A549 treated with AZD2906 at 1 μM for 4 hours (cell line): ENCODE measurements around the gene IER3. TPM values are rescaled to one million over a fixed set of nuclear protein-coding genes. Genes with fewer than 3 reads are reported as not detected.

Experiments
- total RNA-seq: library from RNA; stranded (reverse); fragments of 200-300 nt; extraction: Qiagen RNA extraction; gene quantifications from 5 replicates; pipeline ENCODE4 v1.2.3, GENCODE V29; 2022

Gene IER3, protein sequence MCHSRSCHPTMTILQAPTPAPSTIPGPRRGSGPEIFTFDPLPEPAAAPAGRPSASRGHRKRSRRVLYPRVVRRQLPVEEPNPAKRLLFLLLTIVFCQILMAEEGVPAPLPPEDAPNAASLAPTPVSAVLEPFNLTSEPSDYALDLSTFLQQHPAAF
- 40.1 to 61.9 TPM (median 59.7 TPM) in 5 replicates for total RNA-seq

DNA sequence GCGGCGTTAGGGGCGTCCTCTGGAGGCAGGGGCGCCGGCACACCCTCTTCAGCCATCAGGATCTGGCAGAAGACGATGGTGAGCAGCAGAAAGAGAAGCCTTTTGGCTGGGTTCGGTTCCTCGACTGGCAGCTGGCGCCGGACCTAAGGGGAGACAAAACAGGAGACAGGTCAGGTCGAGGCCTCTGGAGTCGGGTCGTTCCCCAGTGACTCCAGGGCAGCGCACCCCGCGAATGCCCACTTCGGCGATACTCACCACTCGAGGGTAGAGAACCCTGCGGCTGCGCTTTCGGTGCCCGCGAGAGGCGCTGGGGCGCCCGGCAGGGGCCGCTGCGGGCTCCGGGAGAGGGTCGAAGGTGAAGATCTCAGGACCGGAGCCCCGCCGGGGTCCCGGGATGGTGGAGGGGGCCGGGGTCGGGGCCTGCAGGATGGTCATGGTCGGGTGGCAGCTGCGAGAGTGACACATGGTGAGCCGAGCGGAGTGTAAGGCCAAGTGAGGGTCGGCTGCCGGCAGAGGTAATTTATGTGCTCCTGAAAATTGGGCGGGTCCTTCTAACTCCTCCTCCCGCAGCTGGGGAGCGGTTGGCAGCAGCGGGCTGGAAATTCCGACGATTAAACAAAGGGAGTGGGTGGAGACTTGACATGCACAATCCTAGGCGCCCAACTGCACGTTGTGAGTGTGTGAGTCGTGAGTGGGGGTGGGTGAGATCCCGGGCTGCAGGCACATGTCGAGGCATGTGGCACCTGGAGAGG is at the start of gene IER3:
Gene IER3 (minus strand): TSS at position 494 of the 752 bp plus-strand sequence. CDS start 29 bp downstream, at position 465.

DNA sequence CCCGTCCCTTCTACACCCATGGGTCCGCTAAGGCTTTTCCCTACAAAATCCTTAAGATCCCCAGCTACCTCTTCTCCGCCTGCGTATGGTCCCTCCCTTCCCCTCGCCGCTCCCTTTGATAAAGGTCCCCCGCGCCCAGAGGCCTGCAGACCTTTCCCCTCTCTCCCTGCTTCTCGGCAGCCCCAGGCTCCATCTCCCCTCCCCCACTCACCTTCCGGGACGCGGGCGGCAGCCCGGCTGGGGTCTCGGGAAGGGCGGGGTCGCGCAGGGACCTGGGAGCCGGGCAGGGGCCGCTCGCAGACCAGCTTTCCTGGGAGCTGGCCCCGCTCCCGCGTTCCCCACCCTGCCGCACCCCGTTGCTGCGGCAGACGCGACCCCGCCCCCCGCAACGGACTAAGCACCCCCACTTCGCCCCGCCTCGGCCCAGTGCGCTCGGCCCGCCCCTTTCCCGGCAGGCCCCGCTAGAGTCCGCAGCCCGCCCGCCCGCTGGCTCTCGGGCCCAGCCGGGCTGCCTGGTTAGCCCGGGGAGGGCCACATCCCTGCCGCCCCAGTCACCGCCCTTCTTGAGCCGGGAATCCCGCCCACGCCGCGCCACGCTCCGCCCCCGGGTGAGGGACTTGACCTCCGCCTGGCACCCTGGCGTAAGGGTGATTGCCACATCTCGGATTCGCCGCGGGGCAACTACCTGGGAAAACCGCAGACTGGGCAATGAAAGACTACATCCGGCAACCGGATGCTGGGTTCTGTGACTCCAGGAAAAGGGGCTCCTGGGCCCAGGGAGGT is 1.8 kb downstream of the IER3 start, which contains the start of gene FLOT1:
Gene FLOT1 (minus strand): TSS at position 372 of the 783 bp plus-strand sequence. CDS start 498 bp downstream, outside the sequence.

DNA sequence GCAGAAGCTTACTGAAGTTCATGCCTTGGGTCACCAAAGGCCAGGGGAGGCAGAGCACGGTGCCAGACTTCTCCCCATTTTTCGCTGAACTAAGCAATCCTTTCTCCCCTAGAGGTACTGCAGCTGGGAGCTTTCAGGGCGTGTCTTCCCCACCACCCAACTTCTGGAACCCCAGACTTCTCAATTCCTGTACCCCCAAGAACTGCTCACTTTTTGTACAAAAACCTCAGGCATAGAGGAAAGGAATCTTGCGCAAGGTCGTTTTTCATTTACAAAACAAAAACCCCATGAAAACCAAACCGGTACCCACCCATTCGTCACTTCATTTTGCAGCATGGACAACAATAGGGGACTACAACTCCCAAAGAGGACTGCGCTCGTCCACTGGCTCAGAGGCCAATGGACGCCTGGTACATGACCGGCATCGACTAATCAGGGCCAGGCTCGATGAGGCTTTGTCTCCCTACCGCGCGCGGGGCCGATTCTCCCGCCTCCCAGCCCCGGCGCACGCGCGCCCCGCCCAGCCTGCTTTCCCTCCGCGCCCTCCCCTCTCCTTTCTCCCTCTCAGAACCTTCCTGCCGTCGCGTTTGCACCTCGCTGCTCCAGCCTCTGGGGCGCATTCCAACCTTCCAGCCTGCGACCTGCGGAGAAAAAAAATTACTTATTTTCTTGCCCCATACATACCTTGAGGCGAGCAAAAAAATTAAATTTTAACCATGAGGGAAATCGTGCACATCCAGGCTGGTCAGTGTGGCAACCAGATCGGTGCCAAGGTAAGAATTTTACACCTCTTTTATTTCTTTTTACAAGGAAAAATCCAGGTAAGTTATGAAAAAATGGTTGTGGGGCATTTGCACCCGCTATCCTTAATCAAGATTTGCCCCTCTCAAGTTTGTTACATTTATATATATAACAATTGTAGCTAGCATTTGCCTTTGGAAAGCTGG is 24.3 kb downstream of the IER3 start, which contains the start of gene TUBB:
Gene TUBB (plus strand): TSS at position 562 of the 947 bp plus-strand sequence. CDS start 155 bp downstream, at position 717.

DNA sequence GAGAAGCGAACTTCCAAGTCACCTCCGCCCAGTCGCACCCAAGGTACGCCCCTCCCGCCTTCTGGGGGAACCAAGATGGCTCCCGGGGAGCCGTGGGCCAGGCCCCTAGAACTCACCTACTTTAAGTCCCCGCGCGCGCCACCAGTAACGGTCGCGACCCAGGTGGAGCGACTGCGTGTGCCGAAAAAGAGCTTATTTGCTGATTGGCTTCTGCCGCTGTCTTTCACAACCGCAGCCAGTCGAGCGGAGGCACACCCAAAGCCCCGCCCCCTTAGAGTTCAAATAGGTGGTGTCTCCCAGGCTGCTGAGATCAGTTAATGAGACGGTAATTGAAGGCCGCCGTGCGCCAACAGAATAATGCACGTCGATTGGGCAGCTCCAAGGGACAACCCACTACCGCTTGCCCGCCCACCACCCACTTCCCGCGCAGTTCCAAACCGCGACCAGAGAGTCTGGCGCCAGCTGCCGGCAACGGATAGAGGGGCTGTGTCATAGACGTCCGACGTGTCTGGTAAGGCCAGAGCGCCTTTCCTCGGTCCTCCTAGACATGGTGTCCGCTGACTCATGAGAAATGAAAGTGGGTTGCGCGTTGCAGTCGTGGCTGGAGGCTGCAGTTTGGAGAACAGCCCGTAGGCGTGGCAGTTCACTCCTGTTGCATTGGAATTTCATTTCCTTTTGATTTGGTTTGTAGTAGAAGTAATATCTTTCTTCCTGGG is 27.1 kb downstream of the IER3 start, which contains the start of gene MDC1:
Gene MDC1 (minus strand): TSS at position 153 of the 716 bp plus-strand sequence. CDS start 2,106 bp downstream, outside the sequence.

Other genes starting within 250 kb of the IER3 start
- 26.8 to 32.9 TPM (median 30.8 TPM) in 5 replicates for gene GNL1, start 188.1 kb downstream of the IER3 start, total RNA-seq
- gene PRR3, start 187.3 kb downstream of the IER3 start, total RNA-seq: 15.2 to 17.3 TPM (median 16.5 TPM) in 5 replicates
- gene ABCF1, start 173.1 kb downstream of the IER3 start, total RNA-seq: 45.1 to 57.4 TPM (median 48.6 TPM) in 5 replicates
- 27.6 to 43.6 TPM (median 31.5 TPM) in 5 replicates for gene PPP1R10, start 127.3 kb downstream of the IER3 start, total RNA-seq
- gene MRPS18B, start 126.7 kb downstream of the IER3 start, total RNA-seq: 70.3 to 114 TPM (median 72.6 TPM) in 5 replicates
- 4.9 to 6.4 TPM (median 5.8 TPM) in 5 replicates for gene ATAT1, start 117.7 kb downstream of the IER3 start, total RNA-seq
- gene C6orf136, start 97.4 kb downstream of the IER3 start, total RNA-seq: 10.9 to 13.6 TPM (median 13.2 TPM) in 5 replicates
- 25.9 to 28.6 TPM (median 27.0 TPM) in 5 replicates for gene DHX16, start 71.5 kb downstream of the IER3 start, total RNA-seq
- 38.8 to 45.2 TPM (median 41.3 TPM) in 5 replicates for gene PPP1R18, start 57.9 kb downstream of the IER3 start, total RNA-seq
- 21.7 to 28.7 TPM (median 27.9 TPM) in 5 replicates for gene NRM, start 53.6 kb downstream of the IER3 start, total RNA-seq
- gene MDC1, start 27.3 kb downstream of the IER3 start, total RNA-seq: 15.5 to 19.2 TPM (median 15.8 TPM) in 5 replicates
- gene TUBB, start 24.2 kb downstream of the IER3 start, total RNA-seq: 793 to 945 TPM (median 901 TPM) in 5 replicates
- 83.5 to 93.1 TPM (median 90.0 TPM) in 5 replicates for gene FLOT1, start 1.9 kb downstream of the IER3 start, total RNA-seq
- gene DDR1, start 140.0 kb upstream of the IER3 start, total RNA-seq: 56.9 to 64.4 TPM (median 63.5 TPM) in 5 replicates
- 16.1 to 21.6 TPM (median 19.1 TPM) in 5 replicates for gene GTF2H4, start 163.7 kb upstream of the IER3 start, total RNA-seq
- gene VARS2, start 169.7 kb upstream of the IER3 start, total RNA-seq: 14.1 to 15.9 TPM (median 15.6 TPM) in 5 replicates
- gene SFTA2, start 187.6 kb upstream of the IER3 start, total RNA-seq: 0.19 to 0.38 TPM (median 0.24 TPM) in 3 of 5 replicates, not detected in the others
- 0.09 to 0.17 TPM (median 0.10 TPM) in 5 replicates for gene MUCL3, start 196.4 kb upstream of the IER3 start, total RNA-seq
- 0.03 to 0.04 TPM in 2 of 5 replicates, not detected in the others for gene MUC21, start 239.2 kb upstream of the IER3 start, total RNA-seq